IgD-negative memory B cell (primary cell): ENCODE measurements around the gene CER1. TPM values are rescaled to one million over a fixed set of nuclear protein-coding genes. Genes with fewer than 3 reads are reported as not detected.
A peak's percentile ranks its signal among the peaks of the same experiment; 100 is the strongest.

ENCODE experiments used
- H3K27ac Mint-ChIP-seq, 3 donors: one replicate each; pipeline ENCODE4 v1.8.0; 2020 to 2022; ENCODE audit warnings: mild to moderate bottlenecking in 3 of 3, mixed read lengths in 3 of 3, moderate library complexity in 1 of 3
- H3K27me3 Mint-ChIP-seq: one replicate; pipeline ENCODE4 v1.8.0; 2021; ENCODE audit warnings: mixed read lengths
- H3K36me3 Mint-ChIP-seq: one replicate; pipeline ENCODE4 v1.8.0; 2020; ENCODE audit warnings: mild to moderate bottlenecking, mixed read lengths
- H3K4me1 Mint-ChIP-seq, 3 donors: one replicate each; pipeline ENCODE4 v1.8.0; 2020 to 2022; ENCODE audit warnings: mixed read lengths in 3 of 3, mild to moderate bottlenecking in 1 of 3
- H3K4me3 Mint-ChIP-seq, 4 donors: one replicate each; pipeline ENCODE4 v1.8.0; 2020 to 2022; ENCODE audit warnings: mild to moderate bottlenecking in 4 of 4, mixed read lengths in 4 of 4, moderate library complexity in 3 of 4
- H3K9me3 Mint-ChIP-seq, 3 donors: one replicate each; pipeline ENCODE4 v1.8.0; 2020 to 2021; ENCODE audit warnings: mixed read lengths in 3 of 3, mild to moderate bottlenecking in 1 of 3
- polyA plus RNA-seq: library from polyadenylated mRNA; unstranded; fragments of 300-500 nt; fragmentation: Illumina TruSeq; gene quantifications from one replicate; pipeline ENCODE4 v1.2.3, GENCODE V29; 2021

CER1 gene
- polyA plus RNA-seq, 1 donor from 2014 or later, result not detected

DNA sequence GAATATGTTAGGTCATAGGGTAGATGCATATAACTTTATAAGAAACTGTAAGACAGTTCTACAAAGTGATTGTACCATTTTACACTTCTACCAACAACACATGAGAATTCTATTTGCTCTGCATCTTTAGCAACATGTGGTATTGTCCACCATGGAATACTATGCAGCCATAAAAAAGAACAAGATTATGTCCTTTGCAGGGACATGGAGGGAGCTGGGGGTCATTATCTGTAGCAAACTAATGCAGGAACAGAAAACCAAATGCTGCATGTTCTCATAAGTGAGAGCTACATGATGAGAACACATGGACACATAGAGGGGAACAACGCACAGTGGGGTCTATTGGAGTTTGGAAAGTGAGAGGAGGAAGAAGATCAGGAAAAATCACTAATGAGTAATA lies 22.2 kb upstream of the CER1 start:
- H3K27me3 Mint-ChIP-seq, result peaks cover 3% of the 10 kb centered on the region
- H3K9me3 Mint-ChIP-seq, result peaks cover 0 to 3% (median 3%) of the 10 kb centered on the region in 3 donors
- no peaks in the 10 kb centered on the region for H3K4me1 Mint-ChIP-seq
- H3K36me3 Mint-ChIP-seq, result no peaks in the 10 kb centered on the region
- no peak overlapping the region for H3K4me3 Mint-ChIP-seq
- no peak overlapping the region for H3K27ac Mint-ChIP-seq

DNA sequence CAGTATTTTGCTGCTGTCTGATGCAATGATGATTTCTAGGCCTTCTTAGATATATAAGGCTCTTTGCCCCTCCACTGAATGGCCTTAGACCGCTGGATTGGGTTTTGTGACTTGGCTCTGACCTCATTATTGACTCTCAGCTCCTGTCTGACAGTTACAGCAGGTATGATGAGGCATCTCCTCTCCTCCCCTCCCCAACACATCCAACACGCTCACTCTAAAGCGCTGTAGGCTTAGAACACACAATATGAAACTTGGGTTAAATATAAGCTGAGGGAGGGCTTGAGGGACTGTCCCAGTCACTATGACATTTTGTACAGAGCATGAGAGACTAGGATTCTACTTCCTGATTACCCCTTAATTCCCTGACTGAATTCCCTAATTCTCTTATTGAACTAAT lies 18.8 kb upstream of the CER1 start:
- Mint-ChIP-seq H3K27me3 (peaks cover 6% of the 10 kb centered on the region), H3K4me3 (no peak overlapping the region), H3K9me3 (peaks cover 0 to 3% (median 3%) of the 10 kb centered on the region in 3 donors), H3K36me3 (no peaks in the 10 kb centered on the region), H3K27ac (peak overlapping the region in 1 of 3 donors; percentile 16), H3K4me1 (no peaks in the 10 kb centered on the region)

DNA sequence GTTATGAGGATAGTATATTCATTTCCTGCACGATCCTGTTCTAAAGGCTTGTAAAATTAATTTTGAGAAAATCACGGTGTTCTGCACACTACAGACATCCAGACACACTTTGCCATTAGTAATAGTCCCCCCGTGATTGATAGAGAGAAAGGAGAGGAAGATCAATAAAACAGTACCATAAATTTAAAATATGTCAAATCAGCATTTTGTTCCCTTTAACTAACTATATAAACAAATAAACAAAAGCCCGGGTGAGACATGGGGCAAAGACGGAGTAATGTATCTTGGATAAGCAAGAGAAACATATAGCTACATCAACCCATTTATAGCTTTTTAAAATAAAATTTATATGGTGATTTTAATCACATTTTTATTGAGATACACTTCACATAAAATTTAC lies 10.6 kb upstream of the CER1 start:
- no peaks in the 10 kb centered on the region for H3K9me3 Mint-ChIP-seq
- H3K4me3 Mint-ChIP-seq, result no peak overlapping the region
- H3K27ac Mint-ChIP-seq, result no peak overlapping the region
- no peaks in the 10 kb centered on the region for H3K36me3 Mint-ChIP-seq
- peaks cover 12% of the 10 kb centered on the region for H3K27me3 Mint-ChIP-seq
- no peaks in the 10 kb centered on the region for H3K4me1 Mint-ChIP-seq

DNA sequence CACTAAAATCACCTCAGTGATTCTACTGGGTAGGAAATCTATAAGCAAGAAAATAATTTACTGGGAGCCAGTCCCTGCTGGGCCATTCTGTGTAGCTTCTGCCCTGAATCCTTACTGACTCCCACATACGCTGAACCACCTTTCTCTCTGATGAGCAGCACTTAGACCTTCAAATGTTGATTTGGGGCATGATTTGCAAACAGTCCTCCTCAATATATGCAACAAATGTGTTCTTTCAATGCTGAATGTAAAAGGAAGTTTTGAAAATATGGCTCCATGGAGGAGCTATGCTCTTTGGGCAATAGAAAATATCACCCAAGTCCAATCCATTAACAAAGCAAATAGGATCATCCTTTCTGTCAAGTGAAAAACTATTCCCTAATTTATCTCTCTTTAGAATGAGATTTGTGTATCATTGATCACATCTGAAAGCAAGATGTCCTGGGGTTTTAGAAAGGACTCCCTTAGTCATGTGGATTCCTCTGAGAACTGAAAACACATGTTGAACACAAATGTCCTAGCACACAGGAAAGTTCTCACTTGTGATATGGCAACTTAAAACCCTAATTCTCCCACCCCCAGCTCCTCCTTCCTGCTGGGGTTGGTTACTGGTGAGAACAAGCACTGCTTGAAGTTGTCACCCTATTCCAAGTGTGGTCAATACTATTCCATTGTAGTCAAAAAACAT lies 8.9 kb upstream of the CER1 start:
- Mint-ChIP-seq H3K27ac (no peak overlapping the region), H3K36me3 (peaks cover 4% of the 10 kb centered on the region), H3K9me3 (no peaks in the 10 kb centered on the region), H3K4me3 (no peak overlapping the region), H3K27me3 (peaks cover 10% of the 10 kb centered on the region), H3K4me1 (no peaks in the 10 kb centered on the region)

DNA sequence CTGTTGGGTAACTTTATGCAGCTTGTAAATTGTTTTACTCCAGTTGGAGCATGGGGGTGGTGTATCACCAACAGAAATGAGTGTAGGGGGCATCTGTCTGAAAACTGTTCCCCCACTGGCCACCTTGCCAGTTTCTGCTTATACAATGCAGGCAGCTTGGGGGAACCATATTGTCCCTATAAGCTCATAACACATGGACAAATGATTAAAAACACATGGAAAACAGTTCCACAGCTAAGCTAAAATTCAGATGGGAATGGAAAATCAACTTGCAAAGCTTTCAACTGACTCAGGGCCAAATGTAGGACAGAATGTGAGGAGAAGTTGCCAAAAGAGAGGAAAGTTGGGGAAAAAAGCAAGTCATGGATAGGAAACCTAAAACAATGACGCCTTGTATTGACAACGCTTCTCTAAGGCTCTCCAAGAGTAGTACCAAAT lies 7.9 kb upstream of the CER1 start:
- no peak overlapping the region for H3K27ac Mint-ChIP-seq
- H3K36me3 Mint-ChIP-seq, result peaks cover 4% of the 10 kb centered on the region
- no peaks in the 10 kb centered on the region for H3K9me3 Mint-ChIP-seq

DNA sequence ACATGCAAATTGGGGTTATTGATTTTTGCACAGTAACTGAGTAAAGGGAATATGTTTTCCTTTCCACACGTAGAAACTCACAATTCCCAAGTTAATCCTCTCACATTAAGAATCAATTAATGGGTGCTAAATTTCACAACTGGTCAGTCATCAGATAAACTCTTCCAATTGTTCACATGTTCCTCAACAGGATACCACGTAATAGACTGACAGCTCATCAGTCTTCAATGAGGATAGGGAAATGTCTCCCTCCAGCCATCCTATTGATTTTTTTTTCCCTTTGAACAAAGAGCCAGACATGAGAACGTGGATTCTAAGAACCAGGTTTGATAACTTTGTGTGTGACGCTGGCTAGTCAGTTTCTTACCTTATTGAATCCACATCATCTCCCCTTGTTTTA lies 768 bp upstream of the CER1 start:
- no peaks in the 10 kb centered on the region for H3K4me1 Mint-ChIP-seq
- no peak overlapping the region for H3K27ac Mint-ChIP-seq
- H3K9me3 Mint-ChIP-seq, result peaks cover 0 to 2% (median 2%) of the 10 kb centered on the region in 3 donors
- H3K4me3 Mint-ChIP-seq, result no peak overlapping the region
- peaks cover 4% of the 10 kb centered on the region for H3K36me3 Mint-ChIP-seq
- peaks cover 12% of the 10 kb centered on the region for H3K27me3 Mint-ChIP-seq

More for the DNA sequence above, 7.9 kb upstream of the CER1 start:
- no peaks in the 10 kb centered on the region for H3K4me1 Mint-ChIP-seq
- H3K4me3 Mint-ChIP-seq, result no peak overlapping the region
- H3K27me3 Mint-ChIP-seq, result peaks cover 9% of the 10 kb centered on the region

DNA sequence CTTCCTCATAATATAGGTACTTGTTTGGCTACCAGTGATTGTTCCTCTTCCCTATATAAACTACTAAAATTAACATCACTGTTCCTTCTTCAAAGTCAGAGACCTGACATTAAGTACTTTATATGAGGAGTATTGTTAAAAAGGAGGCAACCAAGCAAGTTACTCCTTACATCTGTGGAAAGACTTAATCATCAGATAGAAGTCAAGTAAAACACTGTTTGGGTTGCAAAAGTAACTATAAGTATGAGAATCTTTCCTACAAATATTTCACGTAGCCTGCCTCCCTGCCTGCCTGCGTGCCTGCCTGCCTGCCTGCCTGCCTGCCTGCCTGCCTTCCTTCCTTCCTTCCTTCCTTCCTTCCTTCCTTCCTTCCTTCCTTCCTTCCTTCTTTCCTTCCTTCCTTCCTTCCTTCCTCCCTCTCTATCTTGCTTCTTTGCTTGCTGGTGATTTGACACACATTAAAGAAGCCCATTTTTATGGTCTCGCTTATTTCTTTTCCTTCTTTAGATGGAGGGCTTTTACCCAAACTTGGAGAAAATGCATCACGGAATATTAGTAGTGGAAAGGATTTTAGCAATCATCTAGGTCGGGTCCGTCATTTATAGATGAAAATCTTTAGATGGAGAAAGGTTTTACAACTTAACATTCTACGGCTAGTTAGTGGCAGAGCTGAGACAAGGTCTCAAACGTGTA lies 3.2 kb downstream of the CER1 start:
- Mint-ChIP-seq H3K27ac (no peak overlapping the region), H3K27me3 (peaks cover 13% of the 10 kb centered on the region), H3K36me3 (no peaks in the 10 kb centered on the region), H3K9me3 (peaks cover 0 to 2% (median 0%) of the 10 kb centered on the region in 3 donors), H3K4me1 (no peaks in the 10 kb centered on the region), H3K4me3 (no peak overlapping the region)

DNA sequence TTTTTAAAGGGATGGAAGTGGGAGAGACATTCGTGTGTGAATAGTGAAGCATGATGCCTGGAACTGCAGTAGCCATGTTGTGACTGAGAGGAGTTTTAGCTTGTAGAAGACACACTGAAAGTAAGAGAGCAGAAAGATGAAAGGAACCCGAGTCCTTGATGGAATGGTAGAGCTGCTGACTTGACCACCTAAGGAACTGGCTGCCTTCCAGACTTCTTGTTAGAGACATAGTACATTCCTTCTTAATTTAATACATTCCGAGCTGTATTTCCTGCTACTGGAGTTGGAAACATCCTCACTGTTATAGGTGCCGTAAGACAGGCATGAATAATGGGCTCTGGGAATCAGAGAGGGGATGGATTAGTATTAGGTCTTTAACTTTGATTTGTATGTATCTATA lies 7.4 kb downstream of the CER1 start:
- no peak overlapping the region for H3K4me3 Mint-ChIP-seq
- H3K9me3 Mint-ChIP-seq, result peaks cover 0 to 2% (median 0%) of the 10 kb centered on the region in 3 donors
- peaks cover 5 to 12% (median 7%) of the 10 kb centered on the region in 3 donors for H3K4me1 Mint-ChIP-seq
- H3K27ac Mint-ChIP-seq, result no peak overlapping the region
- H3K36me3 Mint-ChIP-seq, result no peaks in the 10 kb centered on the region
- H3K27me3 Mint-ChIP-seq, result peaks cover 7% of the 10 kb centered on the region

DNA sequence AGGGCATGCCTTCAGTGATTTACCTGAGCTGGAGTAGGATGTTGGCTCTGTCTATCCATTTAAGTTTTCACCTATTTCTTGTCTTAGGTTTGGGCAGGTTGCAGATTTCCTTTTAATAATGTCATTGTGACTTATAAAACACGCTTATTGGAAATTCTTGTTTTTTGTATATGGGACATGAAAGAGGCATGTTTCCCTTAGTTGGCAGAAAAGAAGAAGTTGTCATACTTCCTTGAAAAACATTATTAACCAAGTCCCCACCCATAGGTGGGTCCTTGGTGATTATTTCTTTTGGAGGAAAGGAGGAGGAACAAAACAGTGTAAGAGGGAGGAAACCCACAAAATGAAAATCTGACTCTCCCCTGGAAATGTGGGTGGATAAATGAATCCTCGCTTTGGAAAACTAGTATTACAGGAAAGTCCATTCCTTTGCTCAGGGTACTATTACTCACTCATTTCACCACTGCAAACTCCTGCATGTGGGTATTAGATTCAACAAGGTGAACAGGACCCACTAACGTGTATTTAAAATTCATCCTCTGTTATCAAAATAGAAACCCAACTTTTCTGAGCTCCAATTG lies 9.3 kb downstream of the CER1 start:
- peaks cover 6 to 12% (median 7%) of the 10 kb centered on the region in 3 donors for H3K4me1 Mint-ChIP-seq
- H3K9me3 Mint-ChIP-seq, result peaks cover 0 to 2% (median 1%) of the 10 kb centered on the region in 3 donors
- H3K27me3 Mint-ChIP-seq, result peaks cover 4% of the 10 kb centered on the region
- H3K4me3 Mint-ChIP-seq, result peak overlapping the region in 1 of 4 donors; percentile 31
- H3K27ac Mint-ChIP-seq, result no peak overlapping the region
- no peaks in the 10 kb centered on the region for H3K36me3 Mint-ChIP-seq

DNA sequence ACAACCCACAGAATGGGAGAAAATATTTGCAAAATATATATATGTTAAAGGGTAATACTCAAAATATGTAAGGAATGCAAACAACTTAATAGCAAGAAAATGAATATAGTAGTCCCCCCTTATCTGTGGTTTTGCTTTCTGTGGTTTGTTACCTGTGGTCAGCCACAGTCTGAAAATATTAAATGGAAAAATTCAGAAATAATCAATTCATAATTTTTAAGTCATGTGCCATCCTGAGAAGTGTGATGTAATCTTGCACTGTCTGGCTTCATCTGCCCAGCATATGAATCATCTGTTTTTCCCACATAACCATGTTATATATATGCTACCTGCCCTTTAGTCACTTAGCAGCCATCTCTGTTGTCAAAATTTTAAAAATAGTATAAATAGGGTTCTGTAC lies 11.7 kb downstream of the CER1 start:
- H3K27me3 Mint-ChIP-seq, result no peaks in the 10 kb centered on the region
- no peaks in the 10 kb centered on the region for H3K36me3 Mint-ChIP-seq
- no peak overlapping the region for H3K4me3 Mint-ChIP-seq
- no peak overlapping the region for H3K27ac Mint-ChIP-seq
- H3K9me3 Mint-ChIP-seq, result peaks cover 1 to 8% (median 2%) of the 10 kb centered on the region in 3 donors
- H3K4me1 Mint-ChIP-seq, result peaks cover 13 to 20% (median 18%) of the 10 kb centered on the region in 3 donors

DNA sequence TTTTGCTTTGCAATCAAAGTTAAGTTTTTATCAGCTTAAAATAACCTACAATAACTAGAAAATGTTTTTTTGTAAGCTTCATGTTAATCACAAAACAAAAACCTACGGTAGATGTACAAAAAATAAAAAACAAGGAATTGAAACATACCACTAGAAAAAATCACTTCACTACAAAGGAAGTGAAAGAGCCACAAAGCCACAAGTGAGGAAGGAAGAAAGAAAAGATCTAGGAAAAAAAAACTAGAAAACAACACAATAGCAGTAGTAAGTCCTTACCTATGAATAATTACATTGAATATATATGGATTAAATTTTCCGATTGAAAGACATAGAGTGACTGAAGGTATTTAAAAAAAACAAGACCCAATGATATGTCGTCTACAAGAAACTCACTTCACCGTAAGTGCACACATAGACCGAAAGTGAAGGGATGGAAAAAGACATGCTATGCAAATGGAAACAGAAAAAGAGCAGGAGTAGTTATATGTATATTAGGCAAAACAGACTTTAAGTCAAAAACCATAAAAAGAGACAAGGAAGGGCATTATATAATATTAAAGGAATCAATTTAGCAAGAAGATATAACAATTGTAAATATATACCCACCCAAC lies 15.9 kb downstream of the CER1 start:
- Mint-ChIP-seq H3K4me3 (peak overlapping the region in 2 of 4 donors; percentile 30 to 38), H3K36me3 (peaks cover 2% of the 10 kb centered on the region), H3K9me3 (peaks cover 6 to 18% (median 11%) of the 10 kb centered on the region in 3 donors), H3K27ac (peak overlapping the region in 2 of 3 donors; percentile 28 to 52), H3K27me3 (no peaks in the 10 kb centered on the region), H3K4me1 (peaks cover 6 to 15% (median 8%) of the 10 kb centered on the region in 3 donors)

DNA sequence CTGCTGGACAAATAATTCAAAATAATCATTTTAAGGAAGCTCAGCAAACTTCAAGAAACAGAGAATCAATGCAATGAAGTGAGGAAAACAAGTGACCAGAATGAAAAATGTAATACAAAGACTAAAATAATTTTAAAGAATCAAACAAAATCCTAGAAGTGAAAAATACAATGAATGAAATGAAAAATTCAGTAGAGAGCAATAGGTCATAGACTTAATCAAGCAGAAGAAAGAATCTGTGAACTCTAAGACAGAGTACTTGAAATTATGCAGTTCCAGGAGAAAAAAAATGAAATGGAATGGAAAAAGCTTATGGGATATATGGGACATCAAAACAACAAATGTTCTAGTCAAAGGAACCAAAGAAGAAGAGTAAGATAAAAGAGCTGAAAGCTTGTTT lies 17.5 kb downstream of the CER1 start:
- Mint-ChIP-seq H3K9me3 (peaks cover 6 to 18% (median 11%) of the 10 kb centered on the region in 3 donors), H3K4me1 (peaks cover 6 to 15% (median 8%) of the 10 kb centered on the region in 3 donors), H3K4me3 (peak overlapping the region in 1 of 4 donors; percentile 0), H3K27me3 (no peaks in the 10 kb centered on the region), H3K36me3 (peaks cover 2% of the 10 kb centered on the region), H3K27ac (peak overlapping the region in 1 of 3 donors; percentile 62)

DNA sequence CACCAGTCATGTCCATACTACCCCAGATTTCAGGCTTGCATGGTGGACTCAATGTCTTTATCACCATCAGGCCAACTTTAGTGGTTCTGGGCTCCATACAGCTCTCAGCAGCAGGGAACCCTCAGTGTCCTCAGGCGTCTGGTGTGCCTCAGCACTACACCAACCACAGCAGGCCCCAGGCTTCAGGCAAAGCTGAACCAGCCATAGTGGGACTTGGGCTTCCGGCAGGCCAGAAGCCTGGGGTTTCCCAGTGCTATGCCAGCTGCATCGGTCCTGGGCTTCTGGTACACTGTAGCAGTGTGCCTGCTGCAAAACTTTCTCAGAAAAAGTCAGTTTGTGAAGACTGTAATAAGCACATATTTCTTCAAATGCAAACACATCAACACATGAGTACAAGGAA lies 18.3 kb downstream of the CER1 start:
- peaks cover 2% of the 10 kb centered on the region for H3K36me3 Mint-ChIP-seq
- peaks cover 6 to 15% (median 8%) of the 10 kb centered on the region in 3 donors for H3K4me1 Mint-ChIP-seq
- H3K27me3 Mint-ChIP-seq, result no peaks in the 10 kb centered on the region
- H3K27ac Mint-ChIP-seq, result no peak overlapping the region
- peaks cover 4 to 18% (median 11%) of the 10 kb centered on the region in 3 donors for H3K9me3 Mint-ChIP-seq
- no peak overlapping the region for H3K4me3 Mint-ChIP-seq

DNA sequence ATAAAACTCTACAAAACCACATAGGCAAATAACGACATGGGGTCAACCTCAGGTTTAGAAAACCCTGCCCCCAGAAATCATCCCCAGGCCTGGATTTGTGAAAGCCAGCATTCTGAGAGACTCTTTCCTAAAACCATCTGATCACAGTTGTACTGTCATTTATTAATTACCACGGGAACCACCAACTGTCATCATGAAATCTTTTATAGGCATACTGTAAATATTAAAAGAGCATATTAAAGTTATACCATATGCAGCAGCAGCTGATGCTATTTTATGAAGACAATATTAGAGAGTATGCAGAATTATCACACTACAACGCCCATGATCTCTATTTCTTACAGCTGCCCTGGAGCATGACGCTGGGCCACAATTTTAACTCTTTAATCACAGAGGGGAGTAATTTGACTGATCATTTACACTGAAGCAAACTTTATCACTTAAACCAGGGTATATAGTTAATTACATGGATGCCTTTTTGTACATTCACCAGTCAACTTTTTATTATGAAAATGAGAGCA lies 20.3 kb downstream of the CER1 start:
- peaks cover 2% of the 10 kb centered on the region for H3K36me3 Mint-ChIP-seq
- peaks cover 6 to 13% (median 8%) of the 10 kb centered on the region in 3 donors for H3K4me1 Mint-ChIP-seq
- H3K9me3 Mint-ChIP-seq, result peaks cover 4 to 18% (median 10%) of the 10 kb centered on the region in 3 donors
- no peaks in the 10 kb centered on the region for H3K27me3 Mint-ChIP-seq
- H3K27ac Mint-ChIP-seq, result no peak overlapping the region
- no peak overlapping the region for H3K4me3 Mint-ChIP-seq
